Vagina (tissue), 2 donors: ENCODE results near the gene IQCF6.
"Not testable (repeated sequence)": the region's sequence is repeated elsewhere in the genome, so short reads cannot be mapped to it uniquely, and the experiment has no call there.

ENCODE experiments used
- POLR2A ChIP-seq, 2 donors: fragments of 450-650 bp; IDR thresholded peaks; one replicate each; pipeline ENCODE4 v1.6.1; 2017; ENCODE audit warnings: antibody characterized with exemption in 2 of 2, mild to moderate bottlenecking in 2 of 2, moderate library complexity in 2 of 2
- POLR2AphosphoS5 ChIP-seq, 2 donors: sonication (generic); formaldehyde crosslinking; IDR thresholded peaks; one replicate each; pipeline ENCODE4 v1.9.0; 2017; ENCODE audit warnings: antibody characterized with exemption in 2 of 2, mild to moderate bottlenecking in 2 of 2, low read depth in 1 of 2; ENCODE audit not compliant: insufficient read depth in 1 of 2

DNA sequence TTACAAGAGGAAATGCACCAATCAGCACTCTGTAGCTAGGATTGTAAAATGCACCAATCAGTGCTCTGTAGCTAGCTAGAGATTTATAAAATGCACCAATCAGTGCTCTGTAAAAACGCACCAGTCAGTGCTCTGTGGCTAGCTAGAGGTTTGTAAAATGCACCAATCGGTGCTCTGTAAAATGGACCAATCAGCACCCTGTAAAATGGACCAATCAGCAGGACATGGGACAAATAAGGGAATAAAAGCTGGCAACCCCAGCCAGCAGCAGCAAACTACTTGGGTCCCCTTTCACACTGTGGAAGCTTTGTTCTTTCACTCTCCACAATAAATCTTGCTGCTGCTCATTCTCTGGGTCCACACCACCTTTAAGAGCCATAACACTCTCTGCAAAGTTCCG is 36.7 kb downstream of the IQCF6 start:
- not testable (repeated sequence) for TF ChIP-seq POLR2A (IDR thresholded peaks at IDR 0.05); POLR2AphosphoS5 (IDR thresholded peaks at IDR 0.05; ENCODE audit: insufficient read depth in 1 of 2, low read depth in 1 of 2)
